COLO829 (cell line): ENCODE results near the gene IL17C.

ENCODE experiments used
- DNase-seq: peaks from one replicate; pipeline ENCODE4 v3.0.0; 2012; ENCODE audit warnings: low spot score

The IL17C gene

GRCh38 chr16:88627531-88628411 lies 10.6 kb upstream of the IL17C start:
- no peak for DNase-seq

GRCh38 chr16:88628512-88628974 lies 9.8 kb upstream of the IL17C start:
- DNase-seq = no peak

GRCh38 chr16:88629835-88630234 lies 8.5 kb upstream of the IL17C start:
- no peak for DNase-seq

GRCh38 chr16:88630433-88630832 lies 7.9 kb upstream of the IL17C start:
- DNase-seq = no peak

GRCh38 chr16:88630941-88631340 lies 7.4 kb upstream of the IL17C start:
- no peak for DNase-seq

GRCh38 chr16:88631384-88631783 lies 7.0 kb upstream of the IL17C start:
- DNase-seq = no peak

- no peak for DNase-seq
Observed at GRCh38 chr16:88631920-88632586, 6.3 kb upstream of the IL17C start.

- no peak for DNase-seq
Observed at GRCh38 chr16:88632587-88632930, 5.8 kb upstream of the IL17C start.

GRCh38 chr16:88633684-88634140 lies 4.7 kb upstream of the IL17C start:
- DNase-seq = no peak

- DNase-seq = no peak
Observed at GRCh38 chr16:88634141-88634993, 4.0 kb upstream of the IL17C start.

GRCh38 chr16:88634994-88635670 lies 3.2 kb upstream of the IL17C start:
- no peak for DNase-seq

GRCh38 chr16:88635671-88636319 lies 2.6 kb upstream of the IL17C start:
- DNase-seq = no peak

- DNase-seq = no peak
Observed at GRCh38 chr16:88636488-88637265, 1.7 kb upstream of the IL17C start.

- no peak for DNase-seq
Observed at GRCh38 chr16:88639231-88640038, 1.1 kb downstream of the IL17C start.

- DNase-seq = no peak
Observed at GRCh38 chr16:88640039-88640495, 1.7 kb downstream of the IL17C start.

GRCh38 chr16:88640498-88641247 lies 2.3 kb downstream of the IL17C start:
- no peak for DNase-seq

GRCh38 chr16:88642881-88643643 lies 4.7 kb downstream of the IL17C start:
- no peak for DNase-seq

- DNase-seq = no peak
Observed at GRCh38 chr16:88643644-88643932, 5.2 kb downstream of the IL17C start.
